Breast epithelium (tissue), 4 donors: ENCODE measurements around the gene TOR4A. TPM values are rescaled to one million over a fixed set of nuclear protein-coding genes. Genes with fewer than 3 reads are reported as not detected.

Experiments
- DNase-seq, 2 donors: peaks; one replicate each; pipeline ENCODE4 v3.0.0-alpha.2; 2019; ENCODE audit warnings: low spot score in 2 of 2
- H3K27ac ChIP-seq, 2 donors: fragments of 200-600 bp; sonication (generic) in 1 of 2; one replicate each; pipeline ENCODE4 v1.5.1; 2016 to 2019; ENCODE audit warnings: mild to moderate bottlenecking in 1 of 2
- H3K27me3 ChIP-seq, 2 donors: fragments of 200-600 bp; sonication (generic) in 1 of 2; one replicate each; pipeline versions ENCODE4 v1.5.1 to v1.6.0; 2017 to 2019; ENCODE audit warnings: control low read depth in 1 of 2, mild to moderate bottlenecking in 1 of 2
- H3K36me3 ChIP-seq: fragments of 200-600 bp; one replicate; pipeline ENCODE4 v1.5.1; 2019
- H3K4me1 ChIP-seq, 2 donors: fragments of 200-600 bp; sonication (generic); one replicate each; pipeline ENCODE4 v1.5.1; 2016 to 2019; ENCODE audit warnings: control low read depth in 1 of 2
- H3K4me3 ChIP-seq, 3 donors: fragments of 200-600 bp; sonication (generic); 1 replicate in 2 of 3; 2 replicates in 1 of 3; pipeline ENCODE4 v1.5.1; 2016 to 2019; ENCODE audit warnings: mild to moderate bottlenecking in 3 of 3, moderate library complexity in 2 of 3
- H3K9me3 ChIP-seq, 2 donors: fragments of 200-600 bp; sonication (generic) in 1 of 2; one replicate each; pipeline ENCODE4 v1.5.1; 2016 to 2019; ENCODE audit warnings: control low read depth in 1 of 2
- CTCF ChIP-seq, 3 donors: fragments of 450-650 bp; IDR thresholded peaks; one replicate each; pipeline ENCODE4 v1.5.1; 2016 to 2017; ENCODE audit warnings: antibody characterized with exemption in 3 of 3, mild to moderate bottlenecking in 3 of 3, moderate library complexity in 3 of 3
- POLR2A ChIP-seq: fragments of 450-650 bp; IDR thresholded peaks from one replicate; pipeline ENCODE4 v1.6.1; 2016; ENCODE audit warnings: antibody characterized with exemption, mild to moderate bottlenecking, moderate library complexity
- POLR2AphosphoS5 ChIP-seq, 3 donors: sonication (generic); formaldehyde crosslinking; IDR thresholded peaks; one replicate each; pipeline ENCODE4 v1.6.1; 2017; ENCODE audit warnings: antibody characterized with exemption in 3 of 3
- intact Hi-C: fragments of 100-400 bp; cut with DNase I; formaldehyde crosslinking; loops from one replicate; pipeline ENCODE4 v1.15.1; 2023; ENCODE audit warnings: low total_unique reads
- total RNA-seq, 3 donors: library from RNA; depleted of rRNA; stranded (reverse); fragments of >200 nt; gene quantifications; one replicate each; pipeline ENCODE4 v1.1.0, GENCODE V29; 2016

The TOR4A gene
- total RNA-seq, 3 donors from 2014 or later: 2.9 to 5.4 (median 3.7) TPM

GRCh38 chr9:137313956-137314560 is 36.5 kb downstream of the TOR4A start:
- DNase-seq: peak in 1 of 2 donors; percentile 44
- Histone ChIP-seq H3K4me3 (no peak overlapping the region), H3K27me3 (no peaks in the 10 kb centered on the region), H3K27ac (peak overlapping the region in 1 of 2 donors; percentile 70), H3K36me3 (no peaks in the 10 kb centered on the region), H3K4me1 (peaks cover 0 to 7% of the 10 kb centered on the region in 2 donors), H3K9me3 (no peaks in the 10 kb centered on the region)
- intact Hi-C loops: no loop called here
- TF ChIP-seq CTCF (IDR thresholded peaks at IDR 0.05) (peak in 1 of 3 donors; percentile 47), POLR2AphosphoS5 (IDR thresholded peaks at IDR 0.05) (no peak)

- H3K9me3 ChIP-seq: no peaks in the 10 kb centered on the region
- intact Hi-C loops: no loop called here
- H3K27ac ChIP-seq: peak overlapping the region in 1 of 2 donors; percentile 70
- TF ChIP-seq POLR2A: no peak
- TF ChIP-seq CTCF (IDR thresholded peaks at IDR 0.05): no peak
- TF ChIP-seq POLR2AphosphoS5 (IDR thresholded peaks at IDR 0.05): no peak
- no peak overlapping the region for H3K4me3 ChIP-seq
- DNase-seq: peak in 1 of 2 donors; percentile 51
- H3K4me1 ChIP-seq: peaks cover 0 to 7% of the 10 kb centered on the region in 2 donors
- no peaks in the 10 kb centered on the region for H3K27me3 ChIP-seq
- H3K36me3 ChIP-seq: no peaks in the 10 kb centered on the region
Measured at GRCh38 chr9:137314561-137315560, 37.3 kb downstream of the TOR4A start.

- Histone ChIP-seq H3K4me3 (peak overlapping the region; percentile 13 to 66 (median 30)), H3K27me3 (no peaks in the 10 kb centered on the region), H3K36me3 (no peaks in the 10 kb centered on the region), H3K4me1 (peaks cover 0 to 7% of the 10 kb centered on the region in 2 donors), H3K9me3 (no peaks in the 10 kb centered on the region), H3K27ac (peak overlapping the region in 1 of 2 donors; percentile 70)
- peak in 1 of 2 donors; percentile 46 for DNase-seq
- intact Hi-C loops: no loop called here
- no peak for TF ChIP-seq POLR2AphosphoS5 (IDR thresholded peaks at IDR 0.05)
Measured at GRCh38 chr9:137315581-137316011, 38.1 kb downstream of the TOR4A start.

GRCh38 chr9:137316012-137316981 is 38.8 kb downstream of the TOR4A start:
- Histone ChIP-seq H3K4me3 (peak overlapping the region; percentile 13 to 66 (median 30)), H3K27ac (peak overlapping the region in 1 of 2 donors; percentile 36), H3K9me3 (no peaks in the 10 kb centered on the region), H3K36me3 (no peaks in the 10 kb centered on the region), H3K27me3 (no peaks in the 10 kb centered on the region), H3K4me1 (peaks cover 0 to 7% of the 10 kb centered on the region in 2 donors)
- no peak for TF ChIP-seq CTCF (IDR thresholded peaks at IDR 0.05)
- no peak for TF ChIP-seq POLR2A
- TF ChIP-seq POLR2AphosphoS5 (IDR thresholded peaks at IDR 0.05): no peak
- peak in 1 of 2 donors; percentile 55 for DNase-seq
- intact Hi-C loops: no loop called here
